Bronchial epithelial cell (primary cell): ENCODE data around the gene XPR1. TPM values are rescaled to one million over a fixed set of nuclear protein-coding genes. Genes with fewer than 3 reads are reported as not detected.
A peak's percentile ranks its signal among the peaks of the same experiment; 100 is the strongest.

ENCODE experiments used
- DNase-seq: peaks from one replicate; pipeline ENCODE4 v3.0.0-alpha.2; 2010; ENCODE audit warnings: low read depth
- FAIRE-seq: peaks from 2 replicates; lab custom pipeline; 2011; peaks lifted over from hg19 to GRCh38; lab: Jason Lieb, UNC
- H3K27me3 ChIP-seq: 2 replicates; pipeline ENCODE4 v1.5.1; 2011; ENCODE audit warnings: low read length; ENCODE audit not compliant: control insufficient read depth, insufficient read depth
- H3K36me3 ChIP-seq: 2 replicates; pipeline ENCODE4 v1.5.1; 2011; ENCODE audit warnings: low read length; ENCODE audit not compliant: control insufficient read depth, insufficient read depth
- H3K4me3 ChIP-seq: 2 replicates; pipeline ENCODE4 v1.5.1; 2011; ENCODE audit warnings: mild to moderate bottlenecking, low read depth, low read length, control low read depth
- CTCF ChIP-seq: IDR thresholded peaks from 2 replicates; pipeline ENCODE4 v1.5.1; 2011; ENCODE audit warnings: mild to moderate bottlenecking, moderate library complexity, low read length, control low read depth, inconsistent platforms; ENCODE audit not compliant: insufficient read depth, severe bottlenecking
- total RNA-seq: library from RNA; depleted of rRNA; stranded (reverse); fragments of >200 nt; gene quantifications from 2 replicates; pipeline ENCODE4 v1.2.1, GENCODE V29; 2014

XPR1 gene
- total RNA-seq, 1 donor from 2014 or later: 35.0 TPM

GRCh38 chr1:180911640-180912191 lies 279.9 kb downstream of the XPR1 start:
- Histone ChIP-seq H3K36me3 (no peaks in the 10 kb centered on the region), H3K4me3 (peak overlapping the region; percentile 42), H3K27me3 (no peaks in the 10 kb centered on the region)
- TF ChIP-seq CTCF: no peak
- FAIRE-seq: no peak
- DNase-seq: no peak

- Histone ChIP-seq H3K4me3 (peak overlapping the region; percentile 42), H3K27me3 (no peaks in the 10 kb centered on the region), H3K36me3 (no peaks in the 10 kb centered on the region)
- FAIRE-seq: no peak
- DNase-seq: no peak
- no peak for TF ChIP-seq CTCF
These were observed 280.5 kb downstream of the XPR1 start for GRCh38 chr1:180912211-180912800.

- no peaks in the 10 kb centered on the region for H3K36me3 ChIP-seq
- no peaks in the 10 kb centered on the region for H3K27me3 ChIP-seq
- no peak for FAIRE-seq
- TF ChIP-seq CTCF: no peak
- no peak for DNase-seq
- H3K4me3 ChIP-seq: peak within 1 kb of the TSS; percentile 42
These were observed 281.2 kb downstream of the XPR1 start, which contains the start of gene KIAA1614 for GRCh38 chr1:180912801-180913565. KIAA1614 (plus strand) TSS chr1:180912897; CDS start chr1:180913244, 347 bp downstream.

GRCh38 chr1:180915426-180915965 lies 283.7 kb downstream of the XPR1 start:
- DNase-seq (no peak), FAIRE-seq (no peak)
- TF ChIP-seq CTCF: no peak
- no peaks in the 10 kb centered on the region for H3K36me3 ChIP-seq
- no peak overlapping the region for H3K4me3 ChIP-seq
- no peaks in the 10 kb centered on the region for H3K27me3 ChIP-seq

GRCh38 chr1:180916012-180916770 lies 284.4 kb downstream of the XPR1 start:
- H3K4me3 ChIP-seq: no peak overlapping the region
- H3K27me3 ChIP-seq: no peaks in the 10 kb centered on the region
- FAIRE-seq (no peak), DNase-seq (no peak)
- TF ChIP-seq CTCF: no peak
- no peaks in the 10 kb centered on the region for H3K36me3 ChIP-seq
